B cell (primary cell): Measurements from ENCODE around the gene PABPN1. TPM values are rescaled to one million over a fixed set of nuclear protein-coding genes. Genes with fewer than 3 reads are reported as not detected.
A peak's percentile ranks its signal among the peaks of the same experiment; 100 is the strongest.

Source experiments
- ATAC-seq: fragments of 200-7000 bp; cut with Tn5 transposase; one replicate; pipeline ENCODE4 v1.10.0; 2021; ENCODE audit warnings: low read depth, mild to moderate bottlenecking, moderate number of reproducible peaks, moderate library complexity
- CTCF ChIA-PET: fragments of 350-600 bp; sonication (Branson Sonifier 250); formaldehyde crosslinking; loops from one replicate; lab custom pipeline; 2021; ENCODE audit warnings: antibody characterized with exemption, inconsistent platforms; lab: Charles Lee
- POLR2A ChIA-PET: fragments of 350-600 bp; sonication (Branson Sonifier 250); formaldehyde crosslinking; loops from one replicate; lab custom pipeline; 2021; ENCODE audit warnings: antibody characterized with exemption; lab: Charles Lee
- DNase-seq: peaks from one replicate; pipeline ENCODE4 v3.0.0; 2013
- H2AFZ ChIP-seq: 2 replicates; pipeline ENCODE4 v1.6.1; 2012; ENCODE audit warnings: mild to moderate bottlenecking, low read depth, low read length; ENCODE audit not compliant: insufficient read depth, poor library complexity, severe bottlenecking
- H3K27ac ChIP-seq, 2 donors: 1 replicate in 1 of 2; 2 replicates in 1 of 2; pipeline ENCODE4 v1.5.1; 2012 to 2013; ENCODE audit warnings: low read length in 2 of 2, mild to moderate bottlenecking in 2 of 2, moderate library complexity in 1 of 2
- H3K27me3 ChIP-seq, 4 experiments: fragments of 200-600 bp in 1 of 4; sonication (generic) in 1 of 4; replicated peaks in 1 of 4; 1 replicate in 2 of 4; 2 replicates in 2 of 4; pipeline versions ENCODE4 v1.6.1 to v1.7.0; 2013 to 2016; ENCODE audit warnings: low read length in 3 of 4, mild to moderate bottlenecking in 2 of 4, mixed read lengths in 1 of 4, moderate library complexity in 1 of 4; ENCODE audit not compliant: insufficient read depth in 4 of 4, control insufficient read depth in 3 of 4; ENCODE audit errors: control extremely low read depth in 1 of 4
- H3K36me3 ChIP-seq, 2 experiments: replicated peaks in 1 of 2; 1 replicate in 1 of 2; 2 replicates in 1 of 2; pipeline versions ENCODE4 v1.6.1 to v1.7.1; 2013; ENCODE audit warnings: low read length in 1 of 2; ENCODE audit not compliant: insufficient read depth in 2 of 2, control insufficient read depth in 1 of 2; ENCODE audit errors: control extremely low read depth in 1 of 2, extremely low read depth in 1 of 2
- H3K4me1 ChIP-seq, 2 donors: fragments of 200-600 bp in 1 of 2; sonication (generic) in 1 of 2; 1 replicate in 1 of 2; 2 replicates in 1 of 2; pipeline versions ENCODE4 v1.5.1 to v1.6.1; 2013 to 2017; ENCODE audit warnings: low read length in 2 of 2; ENCODE audit not compliant: control insufficient read depth in 2 of 2, insufficient read depth in 2 of 2
- H3K4me2 ChIP-seq: replicated peaks from 2 replicates; pipeline ENCODE3; 2012; ENCODE audit warnings: mild to moderate bottlenecking, low read depth, low read length; ENCODE audit not compliant: poor library complexity, severe bottlenecking
- H3K4me3 ChIP-seq, 5 experiments: fragments of 200-600 bp in 1 of 5; sonication (generic) in 1 of 5; 1 replicate in 3 of 5; 2 replicates in 2 of 5; pipeline versions ENCODE4 v1.5.1 to v1.7.0; 2011 to 2016; ENCODE audit warnings: low read length in 4 of 5, mild to moderate bottlenecking in 4 of 5, low read depth in 2 of 5, control low read depth in 1 of 5, moderate library complexity in 1 of 5; ENCODE audit not compliant: insufficient read depth in 1 of 5; ENCODE audit errors: control extremely low read depth in 1 of 5, extremely low read depth in 1 of 5
- H3K79me2 ChIP-seq: fragments of 200-600 bp; sonication (generic); one replicate; pipeline ENCODE4 v1.6.0; 2016; ENCODE audit warnings: low read length; ENCODE audit not compliant: control insufficient read depth, insufficient read depth
- H3K9ac ChIP-seq: fragments of 200-600 bp; sonication (generic); 2 replicates; pipeline ENCODE4 v1.6.1; 2017; ENCODE audit warnings: mild to moderate bottlenecking, low read length, moderate library complexity
- H3K9me3 ChIP-seq, 3 donors: one replicate each; pipeline versions ENCODE4 v1.6.1 to v1.7.1; 2013; ENCODE audit warnings: low read length in 2 of 3; ENCODE audit not compliant: control insufficient read depth in 2 of 3, insufficient read depth in 1 of 3; ENCODE audit errors: control extremely low read depth in 1 of 3
- H4K20me1 ChIP-seq: 2 replicates; pipeline ENCODE4 v1.6.0; 2012; ENCODE audit warnings: mild to moderate bottlenecking, low read length; ENCODE audit not compliant: insufficient read depth, control insufficient read depth, poor library complexity, severe bottlenecking
- H3K27ac Mint-ChIP-seq: one replicate; pipeline ENCODE4 v1.8.0; 2021; ENCODE audit warnings: mixed read lengths
- H3K27me3 Mint-ChIP-seq: one replicate; pipeline ENCODE4 v1.8.0; 2021; ENCODE audit warnings: mixed read lengths
- H3K4me1 Mint-ChIP-seq: one replicate; pipeline ENCODE4 v1.8.0; 2021; ENCODE audit warnings: mixed read lengths
- H3K4me3 Mint-ChIP-seq: one replicate; pipeline ENCODE4 v1.8.0; 2021; ENCODE audit warnings: mixed read lengths
- H3K9me3 Mint-ChIP-seq: one replicate; pipeline ENCODE4 v1.8.0; 2022; ENCODE audit warnings: mixed read lengths; ENCODE audit not compliant: insufficient read depth
- WGBS: methylation state at CpG from one replicate; pipeline ENCODE4 v1.1.5; 2013; ENCODE audit warnings: missing lambda C conversion rate; ENCODE audit not compliant: insufficient coverage; 5-methylcytosine and 5-hydroxymethylcytosine counted together
- intact Hi-C: fragments of 100-400 bp; cut with micrococcal nuclease; formaldehyde crosslinking; loops from one replicate; pipeline ENCODE4 v1.10.0; 2022
- polyA plus RNA-seq: library from polyadenylated mRNA; depleted of rRNA; stranded (reverse); fragments of >200 nt; gene quantifications from 2 replicates; pipeline ENCODE4 v1.2.3, GENCODE V29; 2012
- total RNA-seq, 2 donors: library from RNA; stranded (reverse); fragments of 120-200 nt in 1 of 2; gene quantifications; 1 replicate in 1 of 2; 2 replicates in 1 of 2; pipeline versions ENCODE4 v1.2.3 to v1.2.4, GENCODE V29; 2013 to 2022
- TF ChIP-seq, protein P1 (sequence below): fragments of 200-600 bp; IDR thresholded peaks from one replicate; pipeline ENCODE4 v1.8.0; 2022; ENCODE audit warnings: antibody characterized with exemption, mild to moderate bottlenecking

PABPN1 gene
- total and polyA plus RNA-seq, 2 donors (not counting 1 experiment from before 2014, with no cell fraction given), result 283 to 293 TPM

DNA sequence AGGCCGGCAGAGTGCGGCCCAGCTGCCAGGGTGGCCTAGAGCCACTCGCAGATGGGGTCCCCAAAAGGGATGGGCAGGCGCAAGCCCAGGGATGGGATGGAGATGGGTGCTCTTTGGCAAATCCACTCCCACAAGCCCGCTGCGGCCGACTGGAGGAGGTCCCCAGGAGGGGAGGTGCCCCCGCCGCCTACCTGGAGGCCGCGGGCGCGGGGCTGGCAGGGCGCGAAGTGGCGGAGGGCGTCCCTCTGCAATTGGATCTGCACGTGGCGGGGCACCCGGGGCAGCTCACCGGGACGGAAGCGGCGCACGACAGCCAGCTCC is 19.3 kb upstream of the PABPN1 start:
- peak overlapping the region; percentile 48 to 86 (median 81) for H3K4me3 ChIP-seq
- Mint-ChIP-seq H3K27ac (peak overlapping the region; percentile 95), H3K4me3 (peak overlapping the region; percentile 98), H3K27me3 (no peaks in the 10 kb centered on the region), H3K4me1 (peaks cover 39% of the 10 kb centered on the region), H3K9me3 (no peaks in the 10 kb centered on the region)
- intact Hi-C loops, result loop anchor here (1.0 to 10.0 kb wide), 14 partner anchors 16 to 1920 kb away; partner anchors contain the start of genes ACIN1, C14orf119, HOMEZ and MDP1
- DNase-seq, result no peak
- peaks cover 0 to 3% (median 0%) of the 10 kb centered on the region in 3 donors for H3K9me3 ChIP-seq
- no peaks in the 10 kb centered on the region for H3K27me3 ChIP-seq
- H2AFZ ChIP-seq, result peak overlapping the region; percentile 92
- peak overlapping the region; percentile 90 for H3K9ac ChIP-seq
- peak; percentile 5 for ATAC-seq
- 0% methylated on average over 24 of the region's 25 CpGs for WGBS
- peaks cover 25 to 31% of the 10 kb centered on the region in 2 donors for H3K4me1 ChIP-seq
- POLR2A ChIA-PET, result interaction anchor here (0.5 to 5.0 kb wide), 7 partner anchors 16 to 383 kb away, joined by 3 to 84 read pairs (median 6); partner anchors contain the start of genes ACIN1, C14orf119, HOMEZ and PABPN1
- peak overlapping the region; percentile 95 to 96 for H3K27ac ChIP-seq
- H4K20me1 ChIP-seq, result no peaks in the 10 kb centered on the region
- TF ChIP-seq, protein P1, sequence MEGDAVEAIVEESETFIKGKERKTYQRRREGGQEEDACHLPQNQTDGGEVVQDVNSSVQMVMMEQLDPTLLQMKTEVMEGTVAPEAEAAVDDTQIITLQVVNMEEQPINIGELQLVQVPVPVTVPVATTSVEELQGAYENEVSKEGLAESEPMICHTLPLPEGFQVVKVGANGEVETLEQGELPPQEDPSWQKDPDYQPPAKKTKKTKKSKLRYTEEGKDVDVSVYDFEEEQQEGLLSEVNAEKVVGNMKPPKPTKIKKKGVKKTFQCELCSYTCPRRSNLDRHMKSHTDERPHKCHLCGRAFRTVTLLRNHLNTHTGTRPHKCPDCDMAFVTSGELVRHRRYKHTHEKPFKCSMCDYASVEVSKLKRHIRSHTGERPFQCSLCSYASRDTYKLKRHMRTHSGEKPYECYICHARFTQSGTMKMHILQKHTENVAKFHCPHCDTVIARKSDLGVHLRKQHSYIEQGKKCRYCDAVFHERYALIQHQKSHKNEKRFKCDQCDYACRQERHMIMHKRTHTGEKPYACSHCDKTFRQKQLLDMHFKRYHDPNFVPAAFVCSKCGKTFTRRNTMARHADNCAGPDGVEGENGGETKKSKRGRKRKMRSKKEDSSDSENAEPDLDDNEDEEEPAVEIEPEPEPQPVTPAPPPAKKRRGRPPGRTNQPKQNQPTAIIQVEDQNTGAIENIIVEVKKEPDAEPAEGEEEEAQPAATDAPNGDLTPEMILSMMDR, result no peak
- peaks cover 0 to 12% of the 10 kb centered on the region in 2 experiments for H3K36me3 ChIP-seq
- peak overlapping the region; percentile 98 for H3K4me2 ChIP-seq
- H3K79me2 ChIP-seq, result peaks cover 6% of the 10 kb centered on the region
- CTCF ChIA-PET, result interaction anchor here (1.3 to 8.6 kb wide), 7 partner anchors 16 to 244 kb away, joined by 5 to 56 read pairs (median 19); partner anchors contain the start of genes ACIN1, C14orf119, CDH24 and HOMEZ
